Neural cell (in vitro differentiated cells): ENCODE measurements around the gene SLC35D1.

Source experiments
- CTCF ChIP-seq: fragments of 450-650 bp; IDR thresholded peaks from 2 replicates; pipeline ENCODE4 v1.5.1; 2014; ENCODE audit warnings: antibody characterized with exemption, mild to moderate bottlenecking, moderate library complexity; ENCODE audit not compliant: poor library complexity, severe bottlenecking
- EZH2 ChIP-seq: fragments of 200-600, 300-800 bp; shearing (Covaris generic), sonication (generic); IDR thresholded peaks from 2 replicates; pipeline ENCODE4 v1.6.1; 2014; ENCODE audit warnings: antibody characterized with exemption, low read length, borderline replicate concordance, mild to moderate bottlenecking; ENCODE audit not compliant: insufficient read depth, poor library complexity, severe bottlenecking
- POLR2AphosphoS5 ChIP-seq: IDR thresholded peaks from 2 replicates; pipeline ENCODE4 v1.6.1; 2012
- REST ChIP-seq: IDR thresholded peaks from 2 replicates; pipeline ENCODE4 v1.6.1; 2012; ENCODE audit warnings: borderline replicate concordance

GRCh38 chr1:67059346-67059745 lies 5.4 kb upstream of the SLC35D1 start:
- TF ChIP-seq POLR2AphosphoS5 (no peak), CTCF (no peak), REST (no peak), EZH2 (no peak)
